Gastroesophageal sphincter (tissue), 4 donors: ENCODE measurements around the gene ARRB1. TPM values are rescaled to one million over a fixed set of nuclear protein-coding genes. Genes with fewer than 3 reads are reported as not detected.
"Not testable (repeated sequence)": the region's sequence is repeated elsewhere in the genome, so short reads cannot be mapped to it uniquely, and the experiment has no call there.

Experiments used
- ATAC-seq: fragments of 150-250 bp; one replicate; pipeline ENCODE4 v1.9.1; 2016; ENCODE audit warnings: mild to moderate bottlenecking, moderate library complexity
- H3K27ac ChIP-seq, 4 donors: fragments of 200-600 bp; sonication (generic) in 3 of 4; 1 replicate in 3 of 4; 2 replicates in 1 of 4; pipeline ENCODE4 v1.5.1; 2016 to 2019
- H3K27me3 ChIP-seq: fragments of 200-600 bp; sonication (generic); one replicate; pipeline ENCODE4 v1.5.1; 2019
- H3K36me3 ChIP-seq, 2 donors: fragments of 200-600 bp; sonication (generic); one replicate each; pipeline ENCODE4 v1.5.1; 2019; ENCODE audit warnings: control low read depth in 1 of 2
- H3K4me1 ChIP-seq, 3 donors: fragments of 200-600 bp; sonication (generic); 1 replicate in 2 of 3; 2 replicates in 1 of 3; pipeline ENCODE4 v1.5.1; 2016 to 2019; ENCODE audit warnings: control low read depth in 2 of 3
- H3K4me3 ChIP-seq, 2 donors: fragments of 200-600 bp; sonication (generic); one replicate each; pipeline ENCODE4 v1.5.1; 2019; ENCODE audit warnings: mild to moderate bottlenecking in 1 of 2, moderate library complexity in 1 of 2
- H3K9me3 ChIP-seq, 3 donors: fragments of 200-600 bp; sonication (generic); one replicate each; pipeline ENCODE4 v1.5.1; 2017 to 2019; ENCODE audit warnings: control low read depth in 2 of 3
- CTCF ChIP-seq, 4 experiments: fragments of 200-600 bp in 2 of 4; fragments of 450-650 bp in 2 of 4; sonication (generic) in 1 of 4; IDR thresholded peaks; one replicate each; pipeline ENCODE4 v1.5.1; 2017 to 2019; ENCODE audit warnings: antibody characterized with exemption in 4 of 4, mild to moderate bottlenecking in 2 of 4, moderate library complexity in 2 of 4
- EP300 ChIP-seq: sonication (generic); formaldehyde crosslinking; IDR thresholded peaks from one replicate; pipeline ENCODE4 v1.6.1; 2017; ENCODE audit warnings: antibody characterized with exemption, mild to moderate bottlenecking
- POLR2A ChIP-seq, 2 donors: fragments of 450-650 bp; IDR thresholded peaks; one replicate each; pipeline ENCODE4 v1.6.1; 2017; ENCODE audit warnings: antibody characterized with exemption in 2 of 2, mild to moderate bottlenecking in 2 of 2, moderate library complexity in 1 of 2
- POLR2AphosphoS5 ChIP-seq: sonication (generic); formaldehyde crosslinking; IDR thresholded peaks from one replicate; pipeline ENCODE4 v1.6.1; 2017; ENCODE audit warnings: antibody characterized with exemption
- WGBS, 2 donors: methylation state at CpG; one replicate each; pipeline ENCODE4 v1.1.5; 2018; ENCODE audit warnings: low coverage in 1 of 2; 5-methylcytosine and 5-hydroxymethylcytosine counted together
- total RNA-seq, 4 donors: library from RNA; depleted of rRNA; stranded (reverse); fragments of >200 nt; gene quantifications; one replicate each; pipeline ENCODE4 v1.1.0, GENCODE V29; 2016

ARRB1 gene
- total RNA-seq, 4 donors from 2014 or later: 72.3 to 120 (median 93.0) TPM

- Histone ChIP-seq H3K4me3 (no peak overlapping the region), H3K36me3 (no peaks in the 10 kb centered on the region), H3K4me1 (peaks cover 4 to 98% (median 67%) of the 10 kb centered on the region in 3 donors), H3K9me3 (no peaks in the 10 kb centered on the region), H3K27ac (peak overlapping the region in 3 of 4 donors; percentile 80 to 93 (median 86)), H3K27me3 (no peaks in the 10 kb centered on the region)
- ATAC-seq: no peak
- no CpG with 5 or more reads among the region's 3 CpGs for WGBS, 2 donors
- TF ChIP-seq POLR2AphosphoS5 (no peak), POLR2A (IDR thresholded peaks at IDR 0.05) (no peak), CTCF (IDR thresholded peaks at IDR 0.05) (no peak), EP300 (no peak)
Measured at GRCh38 chr11:75307058-75307457, 44.4 kb downstream of the ARRB1 start.

GRCh38 chr11:75306529-75306928, 44.9 kb downstream of the ARRB1 start:
- Histone ChIP-seq H3K36me3 (no peaks in the 10 kb centered on the region), H3K27ac (peak overlapping the region in 3 of 4 donors; percentile 80 to 93 (median 86)), H3K4me3 (peak overlapping the region in 1 of 2 donors; percentile 19), H3K4me1 (peaks cover 4 to 98% (median 67%) of the 10 kb centered on the region in 3 donors), H3K9me3 (no peaks in the 10 kb centered on the region), H3K27me3 (no peaks in the 10 kb centered on the region)
- 69 to 76% methylated on average over 7 of the region's 10 CpGs for WGBS, 2 donors
- no peak for TF ChIP-seq POLR2A (IDR thresholded peaks at IDR 0.05)
- TF ChIP-seq POLR2AphosphoS5: no peak
- TF ChIP-seq CTCF (IDR thresholded peaks at IDR 0.05): no peak
- TF ChIP-seq EP300: no peak
- ATAC-seq: no peak

GRCh38 chr11:75305993-75306392, 45.5 kb downstream of the ARRB1 start:
- H3K27me3 ChIP-seq: no peaks in the 10 kb centered on the region
- WGBS, 2 donors: 86 to 100% methylated on average over 1 to 5 of the region's 6 CpGs
- TF ChIP-seq EP300 (no peak), POLR2A (IDR thresholded peaks at IDR 0.05) (no peak), POLR2AphosphoS5 (no peak)
- H3K9me3 ChIP-seq: no peaks in the 10 kb centered on the region
- peaks cover 4 to 98% (median 67%) of the 10 kb centered on the region in 3 donors for H3K4me1 ChIP-seq
- ATAC-seq: no peak
- H3K27ac ChIP-seq: peak overlapping the region in 3 of 4 donors; percentile 80 to 93 (median 86)
- H3K4me3 ChIP-seq: peak overlapping the region in 1 of 2 donors; percentile 19
- no peaks in the 10 kb centered on the region for H3K36me3 ChIP-seq

- 50 to 62% methylated on average over 1 to 3 of the region's 3 CpGs for WGBS, 2 donors
- peak overlapping the region in 3 of 4 donors; percentile 80 to 93 (median 86) for H3K27ac ChIP-seq
- peak overlapping the region in 1 of 2 donors; percentile 19 for H3K4me3 ChIP-seq
- H3K27me3 ChIP-seq: no peaks in the 10 kb centered on the region
- H3K36me3 ChIP-seq: no peaks in the 10 kb centered on the region
- no peaks in the 10 kb centered on the region for H3K9me3 ChIP-seq
- no peak for TF ChIP-seq POLR2AphosphoS5
- TF ChIP-seq POLR2A (IDR thresholded peaks at IDR 0.05): no peak
- TF ChIP-seq CTCF (IDR thresholded peaks at IDR 0.05): no peak
- no peak for TF ChIP-seq EP300
- no peak for ATAC-seq
- H3K4me1 ChIP-seq: peaks cover 4 to 95% (median 62%) of the 10 kb centered on the region in 3 donors
Measured at GRCh38 chr11:75305452-75305851, 46.0 kb downstream of the ARRB1 start.

- H3K4me3 ChIP-seq, H3K9me3 ChIP-seq, H3K36me3 ChIP-seq, H3K27me3 ChIP-seq, ATAC-seq: not testable (repeated sequence)
- peak overlapping the region in 1 of 4 donors; percentile 80 for H3K27ac ChIP-seq
- 43 to 83% methylated on average over 1 to 2 of the region's 4 CpGs for WGBS, 2 donors
- peaks cover 4 to 89% (median 57%) of the 10 kb centered on the region in 3 donors for H3K4me1 ChIP-seq
Measured at GRCh38 chr11:75304941-75305340, 46.5 kb downstream of the ARRB1 start.

GRCh38 chr11:75303544-75304224, 47.8 kb downstream of the ARRB1 start:
- ATAC-seq: no peak
- H3K27ac ChIP-seq: peak overlapping the region in 2 of 4 donors; percentile 6 to 43
- no peak for TF ChIP-seq POLR2A (IDR thresholded peaks at IDR 0.05)
- no peak for TF ChIP-seq EP300
- no peak for TF ChIP-seq CTCF (IDR thresholded peaks at IDR 0.05)
- TF ChIP-seq POLR2AphosphoS5: no peak
- no peaks in the 10 kb centered on the region for H3K36me3 ChIP-seq
- peaks cover 0 to 77% (median 45%) of the 10 kb centered on the region in 3 donors for H3K4me1 ChIP-seq
- no peaks in the 10 kb centered on the region for H3K9me3 ChIP-seq
- WGBS, 2 donors: 72 to 76% methylated on average over 4 to 6 of the region's 10 CpGs
- no peaks in the 10 kb centered on the region for H3K27me3 ChIP-seq
- no peak overlapping the region for H3K4me3 ChIP-seq
